Activated B cell treated with CpG ODN at 0.5 μM for 24 hours (primary cell): ENCODE measurements around the gene ADAM17. TPM values are rescaled to one million over a fixed set of nuclear protein-coding genes. Genes with fewer than 3 reads are reported as not detected.

Experiments
- ATAC-seq: fragments of 200-7000 bp; cut with Tn5 transposase; one replicate; pipeline ENCODE4 v1.10.0; 2021; ENCODE audit warnings: low read depth, mild to moderate bottlenecking, moderate library complexity
- CTCF ChIA-PET: fragments of 350-600 bp; sonication (Branson Sonifier 250); formaldehyde crosslinking; loops from one replicate; lab custom pipeline; 2021; ENCODE audit warnings: antibody characterized with exemption; lab: Charles Lee
- POLR2A ChIA-PET: fragments of 350-600 bp; sonication (Branson Sonifier 250); formaldehyde crosslinking; loops from one replicate; lab custom pipeline; 2021; ENCODE audit warnings: antibody characterized with exemption; lab: Charles Lee
- DNase-seq: peaks from one replicate; pipeline ENCODE4 v3.0.0; 2022
- H3K27ac Mint-ChIP-seq: one replicate; pipeline ENCODE4 v1.8.0; 2020; ENCODE audit warnings: mixed read lengths
- H3K27me3 Mint-ChIP-seq: one replicate; pipeline ENCODE4 v1.8.0; 2021; ENCODE audit warnings: mixed read lengths
- H3K36me3 Mint-ChIP-seq: one replicate; pipeline ENCODE4 v1.8.0; 2021; ENCODE audit warnings: low read depth, mixed read lengths
- H3K4me1 Mint-ChIP-seq: one replicate; pipeline ENCODE4 v1.8.0; 2021; ENCODE audit warnings: mixed read lengths
- H3K4me3 Mint-ChIP-seq: one replicate; pipeline ENCODE4 v1.8.0; 2020; ENCODE audit warnings: mild to moderate bottlenecking, mixed read lengths
- H3K9me3 Mint-ChIP-seq: one replicate; pipeline ENCODE4 v1.8.0; 2020; ENCODE audit warnings: mixed read lengths
- CTCF ChIP-seq: fragments of 200-600 bp; IDR thresholded peaks from one replicate; pipeline ENCODE4 v1.8.0; 2022; ENCODE audit warnings: antibody characterized with exemption, mild to moderate bottlenecking
- intact Hi-C: fragments of 100-400 bp; cut with micrococcal nuclease; formaldehyde crosslinking; loops from one replicate; pipeline ENCODE4 v1.15.1; 2024
- total RNA-seq: library from RNA; stranded (reverse); gene quantifications from 2 replicates; pipeline ENCODE4 v1.2.3, GENCODE V29; 2022

ADAM17 gene
- total RNA-seq, 1 donor from 2014 or later = 39.5 TPM

GRCh38 chr2:9465170-9465569 lies 90.5 kb downstream of the ADAM17 start:
- ATAC-seq (no peak), DNase-seq (no peak)
- no peaks in the 10 kb centered on the region for H3K27me3 Mint-ChIP-seq
- ChIA-PET POLR2A (no interaction called here), CTCF (no interaction called here)
- TF ChIP-seq CTCF = no peak
- intact Hi-C loops = no loop called here
- H3K27ac Mint-ChIP-seq = no peak overlapping the region
- H3K4me1 Mint-ChIP-seq = no peaks in the 10 kb centered on the region
- H3K4me3 Mint-ChIP-seq = no peak overlapping the region
- H3K9me3 Mint-ChIP-seq = no peaks in the 10 kb centered on the region
- peaks cover 60% of the 10 kb centered on the region for H3K36me3 Mint-ChIP-seq

- no peaks in the 10 kb centered on the region for H3K9me3 Mint-ChIP-seq
- no peak for DNase-seq
- H3K36me3 Mint-ChIP-seq = peaks cover 64% of the 10 kb centered on the region
- no peak overlapping the region for H3K27ac Mint-ChIP-seq
- no peak for TF ChIP-seq CTCF
- no peaks in the 10 kb centered on the region for H3K27me3 Mint-ChIP-seq
- CTCF ChIA-PET = no interaction called here
- H3K4me3 Mint-ChIP-seq = no peak overlapping the region
- H3K4me1 Mint-ChIP-seq = no peaks in the 10 kb centered on the region
- intact Hi-C loops = no loop called here
- POLR2A ChIA-PET = no interaction called here
- ATAC-seq = no peak
Measured at GRCh38 chr2:9463698-9464034, 92.0 kb downstream of the ADAM17 start.

- POLR2A ChIA-PET = no interaction called here
- ATAC-seq = no peak
- no peak for TF ChIP-seq CTCF
- intact Hi-C loops = no loop called here
- Mint-ChIP-seq H3K4me1 (no peaks in the 10 kb centered on the region), H3K4me3 (no peak overlapping the region), H3K27me3 (no peaks in the 10 kb centered on the region), H3K36me3 (peaks cover 62% of the 10 kb centered on the region), H3K9me3 (no peaks in the 10 kb centered on the region), H3K27ac (no peak overlapping the region)
- CTCF ChIA-PET = no interaction called here
- no peak for DNase-seq
Measured at GRCh38 chr2:9462886-9463697, 92.5 kb downstream of the ADAM17 start.

- H3K27ac Mint-ChIP-seq = no peak overlapping the region
- H3K4me1 Mint-ChIP-seq = no peaks in the 10 kb centered on the region
- H3K36me3 Mint-ChIP-seq = peaks cover 63% of the 10 kb centered on the region
- H3K9me3 Mint-ChIP-seq = no peaks in the 10 kb centered on the region
- intact Hi-C loops = no loop called here
- CTCF ChIA-PET = no interaction called here
- H3K27me3 Mint-ChIP-seq = no peaks in the 10 kb centered on the region
- TF ChIP-seq CTCF = no peak
- POLR2A ChIA-PET = no interaction called here
- no peak overlapping the region for H3K4me3 Mint-ChIP-seq
- DNase-seq = no peak
- ATAC-seq = no peak
Measured at GRCh38 chr2:9462313-9462712, 93.3 kb downstream of the ADAM17 start.

- Mint-ChIP-seq H3K27me3 (no peaks in the 10 kb centered on the region), H3K36me3 (peaks cover 69% of the 10 kb centered on the region), H3K4me3 (no peak overlapping the region), H3K4me1 (no peaks in the 10 kb centered on the region), H3K9me3 (no peaks in the 10 kb centered on the region), H3K27ac (no peak overlapping the region)
- DNase-seq (no peak), ATAC-seq (no peak)
- POLR2A ChIA-PET = no interaction called here
- CTCF ChIA-PET = no interaction called here
- no peak for TF ChIP-seq CTCF
- intact Hi-C loops = no loop called here
Measured at GRCh38 chr2:9461079-9461478, 94.6 kb downstream of the ADAM17 start.
